Peyer's patch (tissue), 4 donors: ENCODE results near the gene AXDND1.

Experiments
- POLR2A ChIP-seq, 2 donors: fragments of 450-650 bp; IDR thresholded peaks; one replicate each; pipeline ENCODE4 v1.5.1; 2017; ENCODE audit warnings: antibody characterized with exemption in 2 of 2, mild to moderate bottlenecking in 2 of 2, moderate library complexity in 2 of 2
- TF ChIP-seq, protein P1 (sequence below), 6 experiments: fragments of 450-650 bp in 4 of 6; fragments of 200-600 bp in 2 of 6; sonication (generic) in 1 of 6; IDR thresholded peaks; one replicate each; pipeline ENCODE4 v1.5.1; 2017 to 2019; ENCODE audit warnings: antibody characterized with exemption in 6 of 6, mild to moderate bottlenecking in 3 of 6, moderate library complexity in 1 of 6

DNA sequence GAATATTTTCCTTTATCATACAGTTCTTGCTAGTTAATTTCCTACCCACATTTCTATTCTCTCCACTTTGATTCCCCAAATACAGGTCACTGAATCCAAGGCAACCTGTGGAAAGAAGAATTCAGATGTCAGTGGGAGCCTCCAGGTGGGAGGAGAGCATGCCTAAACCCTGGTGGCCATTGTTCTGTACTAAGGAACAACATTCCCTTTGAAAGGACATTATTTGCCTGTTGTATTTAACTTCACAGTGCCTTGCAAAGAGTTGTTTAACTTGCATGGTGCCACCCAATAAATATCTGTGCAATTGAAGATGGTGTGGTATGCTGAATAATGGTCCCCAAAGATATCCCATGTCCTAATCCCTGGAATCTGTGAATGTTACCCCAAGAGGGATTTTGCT lies 188.7 kb downstream of the AXDND1 start:
- TF ChIP-seq, protein P1, sequence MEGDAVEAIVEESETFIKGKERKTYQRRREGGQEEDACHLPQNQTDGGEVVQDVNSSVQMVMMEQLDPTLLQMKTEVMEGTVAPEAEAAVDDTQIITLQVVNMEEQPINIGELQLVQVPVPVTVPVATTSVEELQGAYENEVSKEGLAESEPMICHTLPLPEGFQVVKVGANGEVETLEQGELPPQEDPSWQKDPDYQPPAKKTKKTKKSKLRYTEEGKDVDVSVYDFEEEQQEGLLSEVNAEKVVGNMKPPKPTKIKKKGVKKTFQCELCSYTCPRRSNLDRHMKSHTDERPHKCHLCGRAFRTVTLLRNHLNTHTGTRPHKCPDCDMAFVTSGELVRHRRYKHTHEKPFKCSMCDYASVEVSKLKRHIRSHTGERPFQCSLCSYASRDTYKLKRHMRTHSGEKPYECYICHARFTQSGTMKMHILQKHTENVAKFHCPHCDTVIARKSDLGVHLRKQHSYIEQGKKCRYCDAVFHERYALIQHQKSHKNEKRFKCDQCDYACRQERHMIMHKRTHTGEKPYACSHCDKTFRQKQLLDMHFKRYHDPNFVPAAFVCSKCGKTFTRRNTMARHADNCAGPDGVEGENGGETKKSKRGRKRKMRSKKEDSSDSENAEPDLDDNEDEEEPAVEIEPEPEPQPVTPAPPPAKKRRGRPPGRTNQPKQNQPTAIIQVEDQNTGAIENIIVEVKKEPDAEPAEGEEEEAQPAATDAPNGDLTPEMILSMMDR (IDR thresholded peaks at IDR 0.05), result no peak
- TF ChIP-seq POLR2A (IDR thresholded peaks at IDR 0.05), result no peak
